KBM-7 (cell line): Measurements from ENCODE around the gene SRSF12.
"Not testable (repeated sequence)": the region's sequence is repeated elsewhere in the genome, so short reads cannot be mapped to it uniquely, and the experiment has no call there.

Experiments used
- DNase-seq: peaks from one replicate; pipeline ENCODE4 v3.0.0-alpha.2; 2015
- in situ Hi-C: fragments of 300-500 bp; cut with MboI; formaldehyde crosslinking; loops from 2 replicates; pipeline ENCODE4 v1.14.3; 2020; ENCODE audit warnings: low sequenced_read_pairs, low pct_unique_long_range_greater_than_20kb, mixed read lengths

The SRSF12 gene

DNA sequence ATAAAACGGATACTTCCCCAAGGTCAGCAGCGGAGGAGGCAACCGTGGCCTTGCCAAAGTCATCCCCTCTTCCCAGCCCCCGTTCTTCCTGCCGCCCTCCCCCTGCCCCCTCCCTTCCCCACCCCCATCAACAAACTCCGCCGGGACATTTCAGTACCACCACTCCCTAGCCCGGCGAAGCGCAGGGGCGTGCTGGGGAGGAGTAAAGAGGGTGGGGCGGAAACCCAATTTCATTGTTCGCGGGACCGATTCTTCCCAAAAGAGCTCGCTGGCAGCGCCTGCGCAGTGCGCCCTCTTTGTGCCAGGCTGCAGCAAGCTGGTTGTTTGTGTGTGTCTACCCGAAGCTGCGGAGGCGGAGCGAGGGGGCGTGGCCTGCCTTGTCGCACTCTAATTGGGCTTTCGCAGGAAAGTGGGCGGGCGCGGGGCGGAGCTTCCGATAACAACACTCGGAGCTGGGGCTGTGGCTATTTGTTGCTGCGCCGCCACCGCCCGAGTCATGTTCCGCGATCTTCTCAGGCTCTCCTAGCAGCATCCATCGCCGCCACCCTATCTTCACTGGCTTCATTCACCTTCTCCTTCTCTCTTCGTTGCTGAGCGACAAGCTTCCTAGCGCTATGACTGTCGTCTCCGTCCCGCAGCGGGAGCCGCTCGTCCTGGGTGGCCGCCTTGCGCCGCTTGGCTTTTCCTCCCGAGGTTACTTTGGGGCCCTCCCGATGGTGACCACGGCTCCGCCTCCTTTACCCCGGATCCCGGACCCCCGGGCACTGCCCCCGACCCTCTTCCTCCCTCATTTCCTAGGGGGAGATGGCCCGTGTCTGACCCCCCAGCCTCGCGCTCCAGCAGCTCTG is 37.4 kb downstream of the SRSF12 start, which contains the start of gene PNRC1:
Gene PNRC1, plus strand, starts transcription at position 471 of the 848 bp plus-strand sequence. Its CDS starts 144 bp downstream, at position 615.
- DNase-seq: peak; percentile 99
- in situ Hi-C loops: no loop called here

DNA sequence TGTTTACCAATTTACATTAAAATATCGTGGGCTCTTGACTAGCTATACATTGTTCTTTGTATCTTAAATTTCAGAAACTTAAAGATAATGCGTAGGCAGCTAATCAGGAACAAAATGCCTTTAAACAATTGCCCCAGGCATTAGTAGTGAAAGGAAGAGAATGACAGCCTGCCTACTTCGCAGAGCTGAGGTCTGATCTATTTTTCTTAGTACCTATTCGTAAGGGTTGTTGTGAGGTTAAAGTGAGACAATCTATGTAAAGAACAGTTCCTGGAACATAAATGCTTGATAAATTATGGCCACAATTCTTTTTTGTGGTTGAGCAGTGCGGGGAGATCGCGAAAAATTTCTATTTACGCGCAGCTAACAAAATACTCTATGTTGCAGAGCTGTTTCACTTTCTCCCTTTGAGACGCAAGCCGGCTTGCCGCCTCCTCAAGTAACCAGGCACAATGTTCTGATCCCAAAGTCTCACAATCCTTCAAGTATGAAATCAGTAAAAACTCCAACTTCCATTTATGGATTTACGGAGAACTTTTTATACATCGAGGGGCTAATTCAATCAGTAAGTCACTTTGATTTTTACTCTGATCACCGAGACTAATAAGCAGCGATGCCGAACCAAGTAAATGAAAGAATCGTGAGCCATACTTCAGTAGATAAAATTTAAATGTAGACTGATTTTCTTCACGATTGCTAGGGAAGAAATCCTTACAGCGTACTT is 38.2 kb downstream of the SRSF12 start:
- in situ Hi-C loops: no loop called here
- peak; percentile 73 for DNase-seq

DNA sequence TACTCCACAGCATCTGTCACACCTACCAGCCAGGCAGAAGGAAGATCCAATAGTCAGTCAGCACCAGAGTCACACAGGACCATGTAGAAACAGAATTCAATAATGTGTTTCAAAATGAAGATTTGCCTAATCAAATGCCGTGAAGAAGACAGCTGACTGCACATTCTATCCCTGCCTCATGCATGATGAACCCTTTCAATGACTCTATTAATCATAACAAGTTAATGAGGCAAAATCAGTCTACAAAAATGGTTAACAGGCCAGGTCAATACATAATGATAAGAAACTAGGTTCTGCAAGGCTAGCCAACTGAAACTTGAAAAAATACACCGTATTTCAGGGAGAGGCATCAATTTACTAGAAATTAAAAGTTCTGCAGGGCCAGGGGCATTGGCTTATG is 44.0 kb downstream of the SRSF12 start:
- DNase-seq: no peak
- in situ Hi-C loops: no loop called here

DNA sequence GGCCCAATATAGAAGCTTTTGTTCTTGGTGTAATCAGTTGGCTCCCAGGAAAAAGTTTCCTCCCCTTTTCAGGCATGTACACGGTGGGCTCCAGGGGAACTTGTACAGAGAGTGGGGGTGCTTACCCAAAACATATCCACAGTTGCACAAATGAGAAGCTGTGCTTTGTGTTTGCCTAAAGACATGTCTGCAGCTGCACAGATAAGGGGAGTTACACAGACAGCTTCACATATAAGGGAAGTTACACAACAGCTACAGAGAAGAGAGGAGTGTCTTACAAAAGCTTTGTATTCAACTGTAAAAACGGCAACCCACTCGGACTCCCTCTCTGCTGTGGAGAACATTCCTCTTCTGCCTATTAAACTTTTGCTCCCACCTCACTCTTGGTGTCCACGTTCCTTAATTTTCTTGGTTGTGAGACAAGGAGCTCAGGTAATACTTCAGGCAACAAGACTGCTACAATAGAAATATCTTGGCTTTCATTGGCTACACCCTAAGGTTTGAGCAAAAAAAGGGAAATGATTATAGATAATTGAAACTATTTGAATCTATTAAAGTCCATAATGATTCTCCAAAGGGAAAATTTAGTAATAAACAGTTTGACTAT is 44.8 kb downstream of the SRSF12 start:
- in situ Hi-C loops: no loop called here
- peak; percentile 94 for DNase-seq

GRCh38 chr6:89071036-89071435 is 46.8 kb downstream of the SRSF12 start:
- no peak for DNase-seq
- in situ Hi-C loops: no loop called here

DNA sequence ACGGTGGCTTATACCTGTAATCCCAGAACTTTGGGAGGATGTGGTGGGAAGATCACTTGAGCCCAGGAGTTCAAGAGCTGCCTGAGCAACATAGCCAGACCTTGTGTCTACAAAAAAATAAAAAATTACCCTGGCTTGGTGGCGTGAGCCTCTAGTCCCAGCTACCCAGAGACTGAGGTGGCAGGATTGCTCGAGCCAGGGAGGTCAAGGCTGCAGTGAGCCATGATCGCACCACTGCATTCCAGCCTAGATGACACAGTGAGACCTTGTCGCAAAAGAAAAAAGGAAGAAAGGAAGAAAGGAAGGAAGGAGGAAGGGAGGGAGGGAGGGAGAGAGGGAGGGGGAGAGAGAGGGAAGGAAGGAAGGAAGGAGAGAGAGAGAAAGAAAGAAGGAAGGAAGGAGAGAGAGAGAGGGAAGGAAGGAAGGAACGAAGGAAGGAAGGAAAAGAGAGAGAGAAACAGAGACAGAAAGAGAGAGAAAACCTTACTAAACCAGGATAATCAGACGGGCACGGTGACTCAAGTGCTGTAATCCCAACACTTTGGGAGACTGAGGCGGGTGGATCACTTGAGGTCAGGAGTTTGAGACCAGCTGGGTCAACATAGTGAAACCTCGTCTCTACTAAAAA is 48.2 kb downstream of the SRSF12 start:
- in situ Hi-C loops: no loop called here
- DNase-seq: no peak

GRCh38 chr6:89068695-89069094 is 49.2 kb downstream of the SRSF12 start:
- in situ Hi-C loops: no loop called here
- DNase-seq: no peak

GRCh38 chr6:89067796-89068195 is 50.1 kb downstream of the SRSF12 start:
- no peak for DNase-seq

GRCh38 chr6:89066940-89067646 is 50.8 kb downstream of the SRSF12 start:
- DNase-seq: peak; percentile 59
- in situ Hi-C loops: no loop called here

More at GRCh38 chr6:89067796-89068195, 50.1 kb downstream of the SRSF12 start:
- in situ Hi-C loops: no loop called here

DNA sequence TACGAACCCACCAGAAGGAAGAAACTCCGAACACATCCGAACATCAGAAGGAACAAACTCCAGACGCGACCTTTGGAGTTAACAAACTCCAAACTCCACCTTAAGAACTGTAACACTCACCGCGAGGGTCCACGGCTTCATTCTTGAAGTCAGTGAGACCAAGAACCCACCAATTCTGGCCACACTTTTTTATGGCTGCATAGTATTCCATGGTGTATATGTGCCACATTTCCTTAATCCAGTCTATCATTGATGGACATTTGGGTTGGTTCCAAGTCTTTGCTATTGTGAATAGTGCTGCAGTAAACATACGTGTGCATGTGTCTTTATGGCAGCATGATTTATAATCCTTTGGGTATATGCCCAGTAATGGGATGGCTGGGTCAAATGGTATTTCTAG is 51.8 kb downstream of the SRSF12 start:
- DNase-seq, in situ Hi-C loops: not testable (repeated sequence)

GRCh38 chr6:89064931-89065330 is 52.9 kb downstream of the SRSF12 start:
- DNase-seq, in situ Hi-C loops: not testable (repeated sequence)

DNA sequence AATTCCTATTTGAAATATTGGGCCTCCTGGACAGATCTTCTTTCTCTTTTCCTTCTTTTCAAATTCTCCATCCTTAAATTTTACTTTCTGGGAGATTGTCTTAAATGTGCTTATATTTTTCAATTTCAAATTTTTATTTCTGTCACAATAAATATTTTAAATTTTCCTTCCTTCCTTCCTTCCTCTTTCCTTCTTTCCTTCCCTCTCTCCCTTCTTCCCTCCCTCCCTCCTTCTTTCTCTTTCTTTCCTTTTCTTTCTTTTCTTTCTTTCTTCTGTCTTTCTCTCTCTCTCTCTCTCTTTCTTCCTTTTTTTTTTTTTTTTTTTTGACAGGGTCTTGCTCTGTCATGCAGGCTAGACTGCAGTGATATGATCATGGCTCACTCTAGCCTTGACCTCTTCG is 54.0 kb downstream of the SRSF12 start:
- no peak for DNase-seq
- in situ Hi-C loops: no loop called here

- in situ Hi-C loops: no loop called here
- no peak for DNase-seq
Measured at GRCh38 chr6:89059227-89059626, 58.6 kb downstream of the SRSF12 start.

- no peak for DNase-seq
- in situ Hi-C loops: no loop called here
Measured at GRCh38 chr6:89058627-89059026, 59.2 kb downstream of the SRSF12 start.

- in situ Hi-C loops: no loop called here
- DNase-seq: no peak
Measured at GRCh38 chr6:89057759-89058158, 60.1 kb downstream of the SRSF12 start.

GRCh38 chr6:89054208-89054607 is 63.7 kb downstream of the SRSF12 start:
- DNase-seq: no peak
- in situ Hi-C loops: no loop called here

GRCh38 chr6:89051676-89052075 is 66.2 kb downstream of the SRSF12 start:
- in situ Hi-C loops: no loop called here
- DNase-seq: no peak

DNA sequence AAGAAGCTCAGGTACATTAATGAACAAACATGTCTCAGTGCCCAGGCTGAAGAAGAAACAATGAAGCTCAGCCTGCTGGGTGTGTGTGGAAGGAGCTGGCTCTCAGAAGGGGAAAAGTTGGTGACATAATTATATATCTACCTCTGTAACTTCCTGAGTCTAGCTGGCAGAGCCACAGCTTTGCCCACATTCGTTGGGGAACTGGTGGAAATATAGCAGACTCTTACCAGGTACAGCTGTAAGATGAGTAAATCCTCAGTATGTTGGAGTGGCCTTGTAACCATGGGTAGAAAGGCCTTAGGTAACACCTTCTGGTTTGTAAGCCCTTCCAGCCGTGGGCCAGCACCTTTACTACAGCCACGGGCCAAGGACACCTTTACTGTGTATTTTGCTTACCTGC is 67.2 kb downstream of the SRSF12 start:
- in situ Hi-C loops: no loop called here
- no peak for DNase-seq

GRCh38 chr6:89050155-89050554 is 67.7 kb downstream of the SRSF12 start:
- no peak for DNase-seq
- in situ Hi-C loops: no loop called here
